B cell (primary cell): ENCODE data around the gene KCNQ2. TPM values are rescaled to one million over a fixed set of nuclear protein-coding genes. Genes with fewer than 3 reads are reported as not detected.
A peak's percentile ranks its signal among the peaks of the same experiment; 100 is the strongest.

Source experiments
- ATAC-seq: fragments of 200-7000 bp; cut with Tn5 transposase; one replicate; pipeline ENCODE4 v1.10.0; 2021; ENCODE audit warnings: low read depth, mild to moderate bottlenecking, moderate number of reproducible peaks, moderate library complexity
- CTCF ChIA-PET: fragments of 350-600 bp; sonication (Branson Sonifier 250); formaldehyde crosslinking; loops from one replicate; lab custom pipeline; 2021; ENCODE audit warnings: antibody characterized with exemption, inconsistent platforms; lab: Charles Lee
- POLR2A ChIA-PET: fragments of 350-600 bp; sonication (Branson Sonifier 250); formaldehyde crosslinking; loops from one replicate; lab custom pipeline; 2021; ENCODE audit warnings: antibody characterized with exemption; lab: Charles Lee
- DNase-seq: peaks from one replicate; pipeline ENCODE4 v3.0.0; 2013
- H2AFZ ChIP-seq: 2 replicates; pipeline ENCODE4 v1.6.1; 2012; ENCODE audit warnings: mild to moderate bottlenecking, low read depth, low read length; ENCODE audit not compliant: insufficient read depth, poor library complexity, severe bottlenecking
- H3K27ac ChIP-seq, 2 donors: 1 replicate in 1 of 2; 2 replicates in 1 of 2; pipeline ENCODE4 v1.5.1; 2012 to 2013; ENCODE audit warnings: low read length in 2 of 2, mild to moderate bottlenecking in 2 of 2, moderate library complexity in 1 of 2
- H3K27me3 ChIP-seq, 4 experiments: fragments of 200-600 bp in 1 of 4; sonication (generic) in 1 of 4; replicated peaks in 1 of 4; 1 replicate in 2 of 4; 2 replicates in 2 of 4; pipeline versions ENCODE4 v1.6.1 to v1.7.0; 2013 to 2016; ENCODE audit warnings: low read length in 3 of 4, mild to moderate bottlenecking in 2 of 4, mixed read lengths in 1 of 4, moderate library complexity in 1 of 4; ENCODE audit not compliant: insufficient read depth in 4 of 4, control insufficient read depth in 3 of 4; ENCODE audit errors: control extremely low read depth in 1 of 4
- H3K36me3 ChIP-seq, 2 experiments: replicated peaks in 1 of 2; 1 replicate in 1 of 2; 2 replicates in 1 of 2; pipeline versions ENCODE4 v1.6.1 to v1.7.1; 2013; ENCODE audit warnings: low read length in 1 of 2; ENCODE audit not compliant: insufficient read depth in 2 of 2, control insufficient read depth in 1 of 2; ENCODE audit errors: control extremely low read depth in 1 of 2, extremely low read depth in 1 of 2
- H3K4me1 ChIP-seq, 2 donors: fragments of 200-600 bp in 1 of 2; sonication (generic) in 1 of 2; 1 replicate in 1 of 2; 2 replicates in 1 of 2; pipeline versions ENCODE4 v1.5.1 to v1.6.1; 2013 to 2017; ENCODE audit warnings: low read length in 2 of 2; ENCODE audit not compliant: control insufficient read depth in 2 of 2, insufficient read depth in 2 of 2
- H3K4me2 ChIP-seq: replicated peaks from 2 replicates; pipeline ENCODE3; 2012; ENCODE audit warnings: mild to moderate bottlenecking, low read depth, low read length; ENCODE audit not compliant: poor library complexity, severe bottlenecking
- H3K4me3 ChIP-seq, 5 experiments: fragments of 200-600 bp in 1 of 5; sonication (generic) in 1 of 5; 1 replicate in 3 of 5; 2 replicates in 2 of 5; pipeline versions ENCODE4 v1.5.1 to v1.7.0; 2011 to 2016; ENCODE audit warnings: low read length in 4 of 5, mild to moderate bottlenecking in 4 of 5, low read depth in 2 of 5, control low read depth in 1 of 5, moderate library complexity in 1 of 5; ENCODE audit not compliant: insufficient read depth in 1 of 5; ENCODE audit errors: control extremely low read depth in 1 of 5, extremely low read depth in 1 of 5
- H3K79me2 ChIP-seq: fragments of 200-600 bp; sonication (generic); one replicate; pipeline ENCODE4 v1.6.0; 2016; ENCODE audit warnings: low read length; ENCODE audit not compliant: control insufficient read depth, insufficient read depth
- H3K9ac ChIP-seq: fragments of 200-600 bp; sonication (generic); 2 replicates; pipeline ENCODE4 v1.6.1; 2017; ENCODE audit warnings: mild to moderate bottlenecking, low read length, moderate library complexity
- H3K9me3 ChIP-seq, 3 donors: one replicate each; pipeline versions ENCODE4 v1.6.1 to v1.7.1; 2013; ENCODE audit warnings: low read length in 2 of 3; ENCODE audit not compliant: control insufficient read depth in 2 of 3, insufficient read depth in 1 of 3; ENCODE audit errors: control extremely low read depth in 1 of 3
- H4K20me1 ChIP-seq: 2 replicates; pipeline ENCODE4 v1.6.0; 2012; ENCODE audit warnings: mild to moderate bottlenecking, low read length; ENCODE audit not compliant: insufficient read depth, control insufficient read depth, poor library complexity, severe bottlenecking
- H3K27ac Mint-ChIP-seq: one replicate; pipeline ENCODE4 v1.8.0; 2021; ENCODE audit warnings: mixed read lengths
- H3K27me3 Mint-ChIP-seq: one replicate; pipeline ENCODE4 v1.8.0; 2021; ENCODE audit warnings: mixed read lengths
- H3K4me1 Mint-ChIP-seq: one replicate; pipeline ENCODE4 v1.8.0; 2021; ENCODE audit warnings: mixed read lengths
- H3K4me3 Mint-ChIP-seq: one replicate; pipeline ENCODE4 v1.8.0; 2021; ENCODE audit warnings: mixed read lengths
- H3K9me3 Mint-ChIP-seq: one replicate; pipeline ENCODE4 v1.8.0; 2022; ENCODE audit warnings: mixed read lengths; ENCODE audit not compliant: insufficient read depth
- CTCF ChIP-seq: fragments of 200-600 bp; IDR thresholded peaks from one replicate; pipeline ENCODE4 v1.8.0; 2022; ENCODE audit warnings: antibody characterized with exemption, mild to moderate bottlenecking
- EZH2 ChIP-seq: IDR thresholded peaks from 2 replicates; pipeline ENCODE4 v1.6.1; 2012; ENCODE audit warnings: borderline replicate concordance, low read depth, mild to moderate bottlenecking, moderate library complexity, low read length; ENCODE audit not compliant: insufficient read depth, poor library complexity, severe bottlenecking
- WGBS: methylation state at CpG from one replicate; pipeline ENCODE4 v1.1.5; 2013; ENCODE audit warnings: missing lambda C conversion rate; ENCODE audit not compliant: insufficient coverage; 5-methylcytosine and 5-hydroxymethylcytosine counted together
- intact Hi-C: fragments of 100-400 bp; cut with micrococcal nuclease; formaldehyde crosslinking; loops from one replicate; pipeline ENCODE4 v1.10.0; 2022
- polyA plus RNA-seq: library from polyadenylated mRNA; depleted of rRNA; stranded (reverse); fragments of >200 nt; gene quantifications from 2 replicates; pipeline ENCODE4 v1.2.3, GENCODE V29; 2012
- total RNA-seq, 2 donors: library from RNA; stranded (reverse); fragments of 120-200 nt in 1 of 2; gene quantifications; 1 replicate in 1 of 2; 2 replicates in 1 of 2; pipeline versions ENCODE4 v1.2.3 to v1.2.4, GENCODE V29; 2013 to 2022

The KCNQ2 gene
- total and polyA plus RNA-seq, 2 donors (not counting 1 experiment from before 2014, with no cell fraction given), result 0.12 TPM; not detected in 1

- Histone ChIP-seq H3K4me1 (peaks cover 10 to 27% of the 10 kb centered on the region in 2 donors), H3K4me2 (no peak overlapping the region), H3K9ac (no peak overlapping the region), H2AFZ (no peak overlapping the region), H4K20me1 (no peaks in the 10 kb centered on the region), H3K27me3 (peaks cover 0 to 36% (median 1%) of the 10 kb centered on the region in 4 experiments), H3K36me3 (no peaks in the 10 kb centered on the region), H3K4me3 (no peak overlapping the region), H3K79me2 (no peaks in the 10 kb centered on the region), H3K27ac (no peak overlapping the region), H3K9me3 (peaks cover 0 to 19% (median 0%) of the 10 kb centered on the region in 3 donors)
- ATAC-seq (no peak), DNase-seq (no peak)
- H3K4me1 Mint-ChIP-seq, result peaks cover 15% of the 10 kb centered on the region
- H3K9me3 Mint-ChIP-seq, result no peaks in the 10 kb centered on the region
- peak overlapping the region; percentile 13 for H3K4me3 Mint-ChIP-seq
- CTCF ChIA-PET, result interaction anchor here (0.9 kb wide), 1 partner anchor 51 kb away, joined by 5 read pairs; no protein-coding TSS in a partner anchor
- peaks cover 15% of the 10 kb centered on the region for H3K27me3 Mint-ChIP-seq
- no peak overlapping the region for H3K27ac Mint-ChIP-seq
- POLR2A ChIA-PET, result no interaction called here
- intact Hi-C loops, result no loop called here
- 56% methylated on average over 15 of the region's 15 CpGs for WGBS
- no peak for TF ChIP-seq CTCF
- no peak for TF ChIP-seq EZH2
Observed at GRCh38 chr20:63445075-63445734, 27.2 kb downstream of the KCNQ2 start.

GRCh38 chr20:63444548-63444947, 27.9 kb downstream of the KCNQ2 start:
- Mint-ChIP-seq H3K4me1 (peaks cover 15% of the 10 kb centered on the region), H3K9me3 (no peaks in the 10 kb centered on the region), H3K4me3 (no peak overlapping the region), H3K27ac (no peak overlapping the region), H3K27me3 (peaks cover 15% of the 10 kb centered on the region)
- DNase-seq, result no peak
- ChIA-PET CTCF (no interaction called here), POLR2A (no interaction called here)
- Histone ChIP-seq H2AFZ (no peak overlapping the region), H3K4me2 (no peak overlapping the region), H3K4me3 (no peak overlapping the region), H3K27ac (no peak overlapping the region), H3K9ac (no peak overlapping the region), H3K36me3 (no peaks in the 10 kb centered on the region), H3K27me3 (peaks cover 0 to 39% (median 1%) of the 10 kb centered on the region in 4 experiments), H4K20me1 (no peaks in the 10 kb centered on the region), H3K79me2 (no peaks in the 10 kb centered on the region), H3K4me1 (peaks cover 10 to 27% of the 10 kb centered on the region in 2 donors), H3K9me3 (peaks cover 0 to 19% (median 0%) of the 10 kb centered on the region in 3 donors)
- intact Hi-C loops, result no loop called here
- ATAC-seq, result no peak
- WGBS, result 95% methylated on average over 24 of the region's 24 CpGs
- TF ChIP-seq EZH2 (no peak), CTCF (no peak)
